K562 treated with DMSO at 1 percent for 12 hours (cell line): Measurements from ENCODE around the gene SLC1A7. TPM values are rescaled to one million over a fixed set of nuclear protein-coding genes. Genes with fewer than 3 reads are reported as not detected.

Experiments
- total RNA-seq: library from RNA; unstranded; fragments of 300-600 nt; gene quantifications from 2 replicates; pipeline ENCODE4 v1.2.3, GENCODE V29; 2022; ENCODE audit not compliant: insufficient read depth

SLC1A7 gene
- not detected in 2 replicates for total RNA-seq

GRCh38 chr1:53142226-53142853 is at the start of gene SLC1A7:
TSS of gene SLC1A7 (minus strand) at chr1:53142638. CDS start at chr1:53142449, 189 bp downstream.

GRCh38 chr1:53061859-53062707 is 80.4 kb downstream of the SLC1A7 start, which contains the start of gene PODN:
TSS of gene PODN (plus strand) at chr1:53062213. CDS start at chr1:53069856, 7,643 bp downstream.

Other genes starting within 250 kb of the SLC1A7 start
- 1.4 and 6.4 TPM in 2 replicates for gene ECHDC2, start 220.9 kb downstream of the SLC1A7 start, total RNA-seq
- 59.9 and 125 TPM in 2 replicates for gene SCP2, start 215.4 kb downstream of the SLC1A7 start, total RNA-seq
- gene PODN, start 80.4 kb downstream of the SLC1A7 start, total RNA-seq, result not detected in 2 replicates
- gene CPT2, start 54.2 kb upstream of the SLC1A7 start, total RNA-seq, result 20.4 and 41.4 TPM in 2 replicates
- gene CZIB, start 78.0 kb upstream of the SLC1A7 start, total RNA-seq, result 65.3 and 74.4 TPM in 2 replicates
- 102 and 104 TPM in 2 replicates for gene MAGOH, start 95.9 kb upstream of the SLC1A7 start, total RNA-seq
- 7.7 and 26.3 TPM in 2 replicates for gene LRP8, start 185.4 kb upstream of the SLC1A7 start, total RNA-seq